HG03342 (cell line): Measurements from ENCODE around the gene ZBTB42.

Experiments
- ATAC-seq: cut with Tn5 transposase; IDR thresholded peaks from one replicate; pipeline ENCODE4 v1.9.1; 2021; ENCODE audit warnings: mild to moderate bottlenecking, moderate library complexity; ENCODE audit not compliant: unreplicated experiment

The ZBTB42 gene

GRCh38 chr14:104769324-104770071 lies 31.4 kb upstream of the ZBTB42 start:
- ATAC-seq, result no peak

GRCh38 chr14:104770072-104770579 lies 30.8 kb upstream of the ZBTB42 start:
- no peak for ATAC-seq

GRCh38 chr14:104770851-104771272 lies 30.0 kb upstream of the ZBTB42 start:
- ATAC-seq, result no peak

GRCh38 chr14:104771374-104771773 lies 29.5 kb upstream of the ZBTB42 start:
- no peak for ATAC-seq

GRCh38 chr14:104771918-104772706 lies 28.8 kb upstream of the ZBTB42 start:
- ATAC-seq, result no peak

- ATAC-seq, result no peak
Observed at GRCh38 chr14:104772707-104773504, 28.0 kb upstream of the ZBTB42 start.

- no peak for ATAC-seq
Observed at GRCh38 chr14:104773505-104774452, 27.1 kb upstream of the ZBTB42 start.

- no peak for ATAC-seq
Observed at GRCh38 chr14:104774453-104775072, 26.3 kb upstream of the ZBTB42 start.

GRCh38 chr14:104775073-104775489 lies 25.8 kb upstream of the ZBTB42 start:
- no peak for ATAC-seq

- ATAC-seq, result no peak
Observed at GRCh38 chr14:104776481-104776880, 24.4 kb upstream of the ZBTB42 start.

- no peak for ATAC-seq
Observed at GRCh38 chr14:104776961-104777807, 23.7 kb upstream of the ZBTB42 start.

- no peak for ATAC-seq
Observed at GRCh38 chr14:104777808-104778249, 23.1 kb upstream of the ZBTB42 start.

GRCh38 chr14:104778694-104779331 lies 22.1 kb upstream of the ZBTB42 start:
- ATAC-seq, result no peak

GRCh38 chr14:104779776-104780512 lies 21.0 kb upstream of the ZBTB42 start:
- no peak for ATAC-seq

GRCh38 chr14:104780513-104781030 lies 20.3 kb upstream of the ZBTB42 start:
- ATAC-seq, result no peak

- no peak for ATAC-seq
Observed at GRCh38 chr14:104781271-104782077, 19.4 kb upstream of the ZBTB42 start.
